A549 (cell line): ENCODE measurements around the gene SERTAD1. TPM values are rescaled to one million over a fixed set of nuclear protein-coding genes. Genes with fewer than 3 reads are reported as not detected.

Source experiments
- ATAC-seq, 2 experiments: fragments of 200-7000 bp in 1 of 2; fragments of >200 bp in 1 of 2; cut with Nextera tagmentation in 1 of 2; cut with Tn5 transposase in 1 of 2; 3 replicates each; pipeline versions ENCODE4 v1.8.0 to v1.9.1; 2018 to 2020; ENCODE audit warnings: mild to moderate bottlenecking in 1 of 2, moderate library complexity in 1 of 2
- CTCF ChIA-PET: fragments of 300-600 bp; sonication (Branson Sonifier 250); formaldehyde crosslinking; extraction: SDS; loops from one replicate; lab custom pipeline; 2021; ENCODE audit warnings: antibody characterized with exemption, inconsistent platforms; lab: Yijun Ruan, JAX
- POLR2A ChIA-PET: fragments of 350-600 bp; formaldehyde crosslinking; extraction: SDS; loops from one replicate; lab custom pipeline; 2021; ENCODE audit warnings: antibody characterized with exemption, inconsistent platforms; lab: Yijun Ruan, JAX
- DNase-seq, 2 experiments: peaks; one replicate each; pipeline versions ENCODE4 v3.0.0 to v3.0.0-alpha.2; 2011 to 2016; ENCODE audit warnings: low read depth in 1 of 2, low spot score in 1 of 2
- FAIRE-seq: peaks from 2 replicates; lab custom pipeline; 2011; peaks lifted over from hg19 to GRCh38; lab: Jason Lieb, UNC
- H3K27ac ChIP-seq, 2 experiments: fragments of >200 bp; sonication (Bioruptor Twin); formaldehyde crosslinking; 3 replicates each; pipeline ENCODE4 v1.5.1; 2016 to 2017
- H3K4me1 ChIP-seq: fragments of >200 bp; sonication (Bioruptor Twin); formaldehyde crosslinking; 3 replicates; pipeline ENCODE4 v1.6.1; 2016
- H3K4me2 ChIP-seq: fragments of >200 bp; sonication (Bioruptor Twin); formaldehyde crosslinking; 3 replicates; pipeline ENCODE4 v1.6.1; 2016
- H3K4me3 ChIP-seq: fragments of >200 bp; sonication (Bioruptor Twin); formaldehyde crosslinking; 3 replicates; pipeline ENCODE4 v1.5.1; 2016
- H3K9me3 ChIP-seq: fragments of >200 bp; sonication (Bioruptor Twin); formaldehyde crosslinking; 3 replicates; pipeline ENCODE4 v1.6.1; 2016
- ATOH8 ChIP-seq: fragments of 250-450 bp; sonication (Bioruptor Pico); IDR thresholded peaks from 2 replicates; pipeline ENCODE4 v1.5.0; 2020; ENCODE audit warnings: low read depth, mild to moderate bottlenecking, moderate library complexity
- BHLHE40 ChIP-seq: IDR thresholded peaks from 2 replicates; pipeline ENCODE4 v1.6.1; 2012; ENCODE audit warnings: low read depth, low read length, inconsistent platforms
- CBX2 ChIP-seq: fragments of 200-600 bp; sonication (generic); IDR thresholded peaks from 2 replicates; pipeline ENCODE4 v1.6.1; 2016; ENCODE audit warnings: low read depth, mild to moderate bottlenecking, borderline replicate concordance
- CBX8 ChIP-seq: fragments of 200-600 bp; sonication (generic); IDR thresholded peaks from 2 replicates; pipeline ENCODE4 v1.6.1; 2016
- CEBPB ChIP-seq, 2 experiments: fragments of >200 bp in 1 of 2; sonication (Bioruptor Twin) in 1 of 2; formaldehyde crosslinking in 1 of 2; IDR thresholded peaks; 2 replicates each; pipeline ENCODE4 v1.6.1; 2012 to 2016
- CHD2 ChIP-seq: fragments of 150-350 bp; IDR thresholded peaks from 2 replicates; pipeline ENCODE4 v1.6.1; 2014; ENCODE audit warnings: low read length; ENCODE audit not compliant: partially characterized antibody
- CHD4 ChIP-seq: fragments of 200-600 bp; sonication (generic); IDR thresholded peaks from 2 replicates; pipeline ENCODE4 v1.6.1; 2016; ENCODE audit warnings: antibody characterized with exemption, mild to moderate bottlenecking, borderline replicate concordance
- CTCF ChIP-seq: fragments of >200 bp; sonication (Bioruptor Twin); formaldehyde crosslinking; IDR thresholded peaks from 3 replicates; pipeline ENCODE4 v1.5.1; 2016
- EHMT2 ChIP-seq: fragments of 200-600 bp; sonication (generic); IDR thresholded peaks from 2 replicates; pipeline ENCODE4 v1.6.1; 2016; ENCODE audit warnings: antibody characterized with exemption, low read depth, mild to moderate bottlenecking, moderate library complexity
- FOXS1 ChIP-seq: fragments of 250-450 bp; sonication (Bioruptor Pico); IDR thresholded peaks from 2 replicates; pipeline ENCODE4 v1.5.0; 2020; ENCODE audit warnings: mild to moderate bottlenecking, moderate library complexity
- GATA3 ChIP-seq: IDR thresholded peaks from 2 replicates; pipeline ENCODE4 v1.6.1; 2012; ENCODE audit warnings: borderline replicate concordance
- HDAC2 ChIP-seq: fragments of 200-600 bp; sonication (generic); IDR thresholded peaks from 2 replicates; pipeline ENCODE4 v1.6.1; 2016
- HEYL ChIP-seq: fragments of 250-450 bp; sonication (Bioruptor Pico); IDR thresholded peaks from 2 replicates; pipeline ENCODE4 v1.8.0; 2021; ENCODE audit warnings: mild to moderate bottlenecking, moderate library complexity
- HOXA7 ChIP-seq: fragments of 250-450 bp; sonication (Bioruptor Pico); IDR thresholded peaks from 2 replicates; pipeline ENCODE4 v1.5.0; 2020; ENCODE audit warnings: mild to moderate bottlenecking, moderate library complexity
- HOXB13 ChIP-seq: fragments of 250-450 bp; sonication (Bioruptor Pico); IDR thresholded peaks from 2 replicates; pipeline ENCODE4 v1.5.0; 2020; ENCODE audit warnings: low read depth, mild to moderate bottlenecking, moderate library complexity
- HOXB5 ChIP-seq: fragments of 250-450 bp; sonication (Bioruptor Pico); IDR thresholded peaks from 2 replicates; pipeline ENCODE4 v1.5.0; 2020; ENCODE audit warnings: mild to moderate bottlenecking, moderate library complexity
- KDM5A ChIP-seq: fragments of 200-600 bp; sonication (generic); IDR thresholded peaks from 2 replicates; pipeline ENCODE4 v1.6.1; 2016; ENCODE audit warnings: antibody characterized with exemption, mild to moderate bottlenecking
- MAFK ChIP-seq: fragments of 450-650 bp; IDR thresholded peaks from 2 replicates; pipeline ENCODE4 v1.6.1; 2014; ENCODE audit not compliant: partially characterized antibody
- MAZ ChIP-seq: fragments of 150-350 bp; IDR thresholded peaks from 2 replicates; pipeline ENCODE4 v1.6.1; 2014; ENCODE audit warnings: antibody characterized with exemption, low read depth, low read length, borderline replicate concordance
- NPAS2 ChIP-seq: fragments of 250-450 bp; sonication (Bioruptor Pico); IDR thresholded peaks from 2 replicates; pipeline ENCODE4 v1.8.0; 2022; ENCODE audit warnings: mild to moderate bottlenecking, moderate library complexity, borderline replicate concordance
- NR3C1 ChIP-seq: fragments of >200 bp; sonication (Bioruptor Twin); formaldehyde crosslinking; IDR thresholded peaks from 3 replicates; pipeline ENCODE4 v1.6.1; 2017
- PBX3 ChIP-seq: IDR thresholded peaks from 2 replicates; pipeline ENCODE4 v1.6.1; 2012
- PHF8 ChIP-seq: fragments of 200-600 bp; sonication (generic); IDR thresholded peaks from 2 replicates; pipeline ENCODE4 v1.6.1; 2016; ENCODE audit warnings: low read depth, mild to moderate bottlenecking, antibody characterized with exemption, moderate library complexity, borderline replicate concordance
- POLR2A ChIP-seq: IDR thresholded peaks from 2 replicates; pipeline ENCODE4 v1.6.1; 2012; ENCODE audit warnings: mild to moderate bottlenecking, low read length
- RAD21 ChIP-seq, 2 experiments: fragments of >200 bp in 1 of 2; sonication (Bioruptor Twin) in 1 of 2; formaldehyde crosslinking in 1 of 2; IDR thresholded peaks in 1 of 2; conservative IDR thresholded peaks in 1 of 2; 2 replicates in 1 of 2; 3 replicates in 1 of 2; pipeline ENCODE4 v1.6.1; 2012 to 2018; ENCODE audit warnings: inconsistent platforms in 1 of 2
- REST ChIP-seq: fragments of 200-600 bp; sonication (generic); IDR thresholded peaks from 2 replicates; pipeline ENCODE4 v1.6.1; 2016; ENCODE audit warnings: antibody characterized with exemption, mild to moderate bottlenecking, moderate library complexity
- RNF2 ChIP-seq: fragments of 200-600 bp; sonication (generic); IDR thresholded peaks from 2 replicates; pipeline ENCODE4 v1.6.1; 2016; ENCODE audit warnings: low read depth, mild to moderate bottlenecking, antibody characterized with exemption, moderate library complexity, borderline replicate concordance
- TFCP2L1 ChIP-seq: fragments of 250-450 bp; sonication (Bioruptor Pico); IDR thresholded peaks from 2 replicates; pipeline ENCODE4 v1.5.0; 2021; ENCODE audit warnings: mild to moderate bottlenecking
- ZC3H11A ChIP-seq: fragments of 450-650 bp; IDR thresholded peaks from 2 replicates; pipeline ENCODE4 v1.6.1; 2014; ENCODE audit warnings: antibody characterized with exemption, mild to moderate bottlenecking
- ZSCAN20 ChIP-seq: fragments of 250-450 bp; sonication (Bioruptor Pico); IDR thresholded peaks from 2 replicates; pipeline ENCODE4 v1.8.0; 2022; ENCODE audit warnings: mild to moderate bottlenecking, moderate library complexity
- WGBS: methylation state at CpG from one replicate; pipeline ENCODE4 v1.1.6; 2017; ENCODE audit errors: missing lambda C conversion rate; 5-methylcytosine and 5-hydroxymethylcytosine counted together
- polyA plus RNA-seq, 4 experiments: library from polyadenylated mRNA; depleted of rRNA in 3 of 4; stranded (reverse); fragments of >200 nt; fragmentation: RNase III in 1 of 4; extraction: RNeasy Plus Mini Kit Qiagen cat#74134 plus additional on column Dnase treatment in 1 of 4; gene quantifications; 2 replicates in 3 of 4; 3 replicates in 1 of 4; pipeline ENCODE4 v1.2.3, GENCODE V29; 2011 to 2017

The SERTAD1 gene
- polyA plus RNA-seq, 2 of the 4 experiments (the other 2 are of a cell fraction): 10.7 to 13.6 TPM

- TF ChIP-seq ZC3H11A (no peak), CBX8 (no peak), NR3C1 (no peak), HOXB13 (CRISPR knock-in tag) (no peak), CBX2 (no peak), CHD4 (no peak), ZSCAN20 (CRISPR knock-in tag) (no peak)
Measured at GRCh38 chr19:40438284-40438683, 12.5 kb upstream of the SERTAD1 start (continued).

GRCh38 chr19:40433391-40434216 is 7.8 kb upstream of the SERTAD1 start:
- H3K27ac ChIP-seq: peak overlapping the region; percentile 90 to 95
- DNase-seq: peak; percentile 95 to 98
- H3K4me1 ChIP-seq: peaks cover 28% of the 10 kb centered on the region
- ATAC-seq: peak; percentile 95 to 96
- ChIA-PET CTCF (interaction anchor here (0.6 to 46.6 kb wide), 13 partner anchors 10 to 201 kb away, joined by 3 to 950 read pairs (median 4); partner anchors contain the start of genes BLVRB, PRX, SERTAD1 and SERTAD3), POLR2A (interaction anchor here (0.6 to 4.6 kb wide), 12 partner anchors 7 to 170 kb away, joined by 3 to 79 read pairs (median 4); partner anchors contain the start of genes BLVRB, C19orf47, PLD3 and SERTAD1)
- FAIRE-seq: peak; percentile 68
- WGBS: 4% methylated on average over 43 of the region's 50 CpGs
- peak overlapping the region; percentile 43 for H3K4me3 ChIP-seq
- no peaks in the 10 kb centered on the region for H3K9me3 ChIP-seq
- peak overlapping the region; percentile 93 for H3K4me2 ChIP-seq
- TF ChIP-seq MAFK (no peak), HDAC2 (no peak), BHLHE40 (no peak), REST (no peak), CBX2 (no peak), NPAS2 (CRISPR knock-in tag) (no peak; the same call in 1 of the 2 replicates), HOXB13 (CRISPR knock-in tag) (peak; percentile 56; the same call in 1 of the 2 replicates), TFCP2L1 (CRISPR knock-in tag) (0 out of 2 replicates have a peak, but pooled peaks have one; percentile 52), PBX3 (no peak; the same call in 1 of the 2 replicates), RAD21 (conservative IDR thresholded peaks at IDR 0.05 in 1 of 2, IDR thresholded peaks at IDR 0.05 in 1 of 2) (no peak; a peak in 1 of 5 replicates), KDM5A (no peak), MAZ (peak; percentile 95), PHF8 (peak; percentile 86; the same call in 1 of the 2 replicates), GATA3 (no peak; the same call in 1 of the 2 replicates), FOXS1 (CRISPR knock-in tag) (no peak), RNF2 (no peak), EHMT2 (no peak), POLR2A (peak; percentile 90), ZSCAN20 (CRISPR knock-in tag) (no peak), CTCF (no peak), ATOH8 (CRISPR knock-in tag) (no peak), HOXB5 (CRISPR knock-in tag) (peak; percentile 84; the same call in 1 of the 2 replicates), CHD2 (peak; percentile 47), CHD4 (no peak), HOXA7 (0 out of 2 replicates have a peak, but pooled peaks have one; percentile 52), CEBPB (IDR thresholded peaks at IDR 0.05) (0 out of 4 replicates have a peak, but pooled peaks of 1 of the 2 experiments have one; percentile 3), HEYL (CRISPR knock-in tag) (no peak)
